ENCODE measurements around the gene SLC6A11.

The SLC6A11 gene

DNA sequence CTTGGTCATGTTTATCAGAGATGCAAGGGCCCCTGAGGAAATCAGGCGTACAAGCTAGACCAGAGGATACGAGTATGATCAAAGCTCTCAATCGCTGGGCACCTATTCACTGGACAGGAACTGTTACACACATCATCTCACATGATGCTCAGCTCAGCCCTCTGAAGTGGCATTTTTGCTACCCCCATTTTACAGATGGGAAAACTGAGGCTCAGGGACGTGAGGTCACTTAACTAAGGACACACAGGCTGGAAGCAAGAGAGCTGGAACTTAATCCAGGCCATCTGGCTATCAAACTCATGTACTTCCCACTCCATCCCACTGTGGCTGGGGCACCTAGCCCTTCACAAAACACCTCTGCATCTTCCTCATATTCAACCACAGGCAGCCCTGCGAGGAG is 103.6 kb downstream of the SLC6A11 start:
- H3K4me3 ChIP-seq (ENCODE audit: control insufficient read depth, low read depth, low read length): no peak overlapping the region
- TF ChIP-seq, protein P1, sequence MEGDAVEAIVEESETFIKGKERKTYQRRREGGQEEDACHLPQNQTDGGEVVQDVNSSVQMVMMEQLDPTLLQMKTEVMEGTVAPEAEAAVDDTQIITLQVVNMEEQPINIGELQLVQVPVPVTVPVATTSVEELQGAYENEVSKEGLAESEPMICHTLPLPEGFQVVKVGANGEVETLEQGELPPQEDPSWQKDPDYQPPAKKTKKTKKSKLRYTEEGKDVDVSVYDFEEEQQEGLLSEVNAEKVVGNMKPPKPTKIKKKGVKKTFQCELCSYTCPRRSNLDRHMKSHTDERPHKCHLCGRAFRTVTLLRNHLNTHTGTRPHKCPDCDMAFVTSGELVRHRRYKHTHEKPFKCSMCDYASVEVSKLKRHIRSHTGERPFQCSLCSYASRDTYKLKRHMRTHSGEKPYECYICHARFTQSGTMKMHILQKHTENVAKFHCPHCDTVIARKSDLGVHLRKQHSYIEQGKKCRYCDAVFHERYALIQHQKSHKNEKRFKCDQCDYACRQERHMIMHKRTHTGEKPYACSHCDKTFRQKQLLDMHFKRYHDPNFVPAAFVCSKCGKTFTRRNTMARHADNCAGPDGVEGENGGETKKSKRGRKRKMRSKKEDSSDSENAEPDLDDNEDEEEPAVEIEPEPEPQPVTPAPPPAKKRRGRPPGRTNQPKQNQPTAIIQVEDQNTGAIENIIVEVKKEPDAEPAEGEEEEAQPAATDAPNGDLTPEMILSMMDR (IDR thresholded peaks at IDR 0.05; ENCODE audit: control insufficient read depth, insufficient read depth, low read depth, low read length, missing control alignments): no peak
- DNase-seq (ENCODE audit: low read depth): no peak

DNA sequence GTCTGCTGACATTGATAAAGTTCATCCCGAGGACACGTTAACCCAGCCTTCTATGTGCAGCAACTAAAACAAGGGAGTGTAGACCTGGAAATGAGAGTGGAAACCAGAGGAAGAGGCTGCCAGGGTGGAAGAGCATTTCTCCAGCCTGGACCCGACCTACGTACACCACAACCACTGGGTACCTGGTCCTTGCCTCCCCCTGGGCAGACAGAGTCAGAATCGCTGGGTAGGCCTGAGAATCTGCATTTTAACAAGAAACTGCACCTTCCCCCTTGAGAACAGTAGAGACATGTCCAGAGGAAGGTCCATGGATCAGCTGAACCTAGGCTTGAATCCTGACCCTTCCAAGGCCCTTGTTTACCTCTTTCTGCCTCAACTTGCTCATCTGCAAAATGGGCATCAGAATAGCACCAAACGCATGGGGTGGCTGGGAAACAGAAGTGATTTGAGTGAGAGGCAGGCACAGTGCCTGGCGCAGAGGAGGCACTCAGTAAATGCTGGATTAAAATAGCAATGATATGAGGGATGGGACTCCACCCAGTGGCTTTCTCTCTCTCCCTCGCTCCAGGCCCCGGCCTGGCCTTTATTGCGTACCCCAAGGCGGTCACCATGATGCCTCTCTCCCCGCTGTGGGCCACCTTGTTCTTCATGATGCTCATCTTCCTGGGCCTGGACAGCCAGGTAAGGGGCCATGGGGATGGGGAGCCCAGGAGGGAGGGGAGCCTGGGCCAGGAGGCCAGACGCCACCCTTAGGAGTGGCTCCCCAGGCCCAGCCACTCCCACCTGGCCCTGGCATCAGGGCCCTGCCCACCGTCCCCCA is 109.6 kb downstream of the SLC6A11 start:
- no peak for DNase-seq (ENCODE audit: low read depth)

DNA sequence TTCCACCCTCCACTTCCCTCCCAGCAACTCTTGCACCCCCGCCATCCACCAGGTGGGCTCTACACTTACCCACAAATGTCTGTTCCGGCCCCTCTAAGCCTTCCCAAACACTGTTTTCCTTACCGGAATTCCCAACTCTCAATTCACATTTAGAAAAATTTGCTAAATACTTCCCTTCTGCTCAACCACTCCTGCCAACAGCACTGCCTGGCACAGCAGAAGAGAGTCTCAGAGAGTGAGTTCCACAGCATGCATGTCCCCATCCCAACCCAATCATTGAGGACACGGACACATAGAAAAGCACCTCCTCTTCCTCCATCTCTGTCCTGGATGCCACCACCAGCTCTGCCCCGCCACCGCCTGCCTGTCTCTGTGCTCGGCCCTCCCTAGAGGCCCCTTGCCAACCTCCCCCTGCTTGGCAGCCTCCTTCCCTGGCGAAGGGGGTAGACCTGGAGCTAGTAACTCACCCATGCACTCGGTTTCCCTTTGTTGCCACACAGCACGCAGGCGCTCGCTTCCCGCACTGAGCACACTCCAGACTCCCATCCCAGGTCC is 110.3 kb downstream of the SLC6A11 start:
- no peak for DNase-seq (ENCODE audit: low read depth)
- H3K4me3 ChIP-seq (ENCODE audit: control insufficient read depth, low read depth, low read length): no peak overlapping the region
- TF ChIP-seq, protein P1 (IDR thresholded peaks at IDR 0.05; ENCODE audit: control insufficient read depth, insufficient read depth, low read depth, low read length, missing control alignments): no peak

More for the DNA sequence above, 109.6 kb downstream of the SLC6A11 start:
- TF ChIP-seq, protein P1 (IDR thresholded peaks at IDR 0.05; ENCODE audit: control insufficient read depth, insufficient read depth, low read depth, low read length, missing control alignments): no peak
- no peak overlapping the region for H3K4me3 ChIP-seq (ENCODE audit: control insufficient read depth, low read depth, low read length)

DNA sequence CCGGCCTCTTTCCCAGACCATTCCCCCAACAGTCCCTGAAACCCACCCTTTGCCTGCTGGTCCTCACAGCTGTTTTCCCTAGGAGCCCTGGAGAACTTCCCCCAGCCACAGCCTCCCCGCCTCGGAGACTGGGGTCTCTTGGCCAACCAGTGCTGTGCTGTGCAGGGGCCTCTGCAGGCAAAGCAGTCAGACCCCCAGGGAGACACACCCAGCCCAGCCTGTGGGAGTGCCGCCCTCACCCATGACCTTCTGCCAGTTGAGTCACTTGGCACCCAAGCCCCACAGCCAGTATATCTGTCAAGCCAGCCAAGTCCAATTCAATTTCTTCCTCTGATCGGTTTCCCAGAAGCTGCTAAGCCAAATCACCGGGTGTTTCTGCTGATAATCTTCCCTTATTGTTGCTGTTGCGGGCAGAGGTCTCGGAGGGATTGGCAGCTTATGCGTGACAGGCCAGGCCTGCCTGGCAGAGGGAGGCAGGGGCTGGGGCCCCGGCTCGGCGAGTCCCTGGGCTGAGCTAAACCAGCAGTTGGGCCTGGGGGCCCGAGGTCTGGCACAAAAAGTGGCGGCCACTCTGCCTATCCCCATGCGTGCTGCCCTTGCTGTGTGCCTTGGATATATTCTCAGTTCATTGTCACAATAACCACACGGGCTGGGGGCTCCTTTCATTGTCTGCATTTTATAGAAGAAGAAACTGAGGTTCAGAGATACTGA is 110.9 kb downstream of the SLC6A11 start:
- no peak for DNase-seq (ENCODE audit: low read depth)
- TF ChIP-seq, protein P1 (IDR thresholded peaks at IDR 0.05; ENCODE audit: control insufficient read depth, insufficient read depth, low read depth, low read length, missing control alignments): no peak
- no peak overlapping the region for H3K4me3 ChIP-seq (ENCODE audit: control insufficient read depth, low read depth, low read length)

DNA sequence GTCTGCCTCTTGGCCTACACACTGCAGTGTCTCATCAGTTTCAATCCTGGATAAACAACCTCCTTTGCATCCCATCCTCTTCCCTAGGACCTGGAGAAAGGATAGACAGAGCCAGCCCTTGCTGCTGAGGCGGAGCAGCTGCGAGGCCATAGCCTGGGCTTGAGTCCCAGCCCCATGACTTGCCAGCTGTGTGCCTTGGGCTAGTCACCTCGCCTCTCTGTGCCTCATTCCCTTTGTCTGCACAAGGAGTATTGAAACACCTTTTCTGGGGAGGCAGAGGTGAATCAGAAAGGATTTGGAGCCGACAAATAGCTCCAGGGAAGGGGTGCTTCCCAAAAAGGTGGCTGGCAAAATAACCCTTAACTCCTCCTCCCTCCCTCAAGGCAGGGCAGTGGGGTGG is 111.5 kb downstream of the SLC6A11 start:
- no peak for DNase-seq (ENCODE audit: low read depth)
- TF ChIP-seq, protein P1 (IDR thresholded peaks at IDR 0.05; ENCODE audit: control insufficient read depth, insufficient read depth, low read depth, low read length, missing control alignments): no peak
- H3K4me3 ChIP-seq (ENCODE audit: control insufficient read depth, low read depth, low read length): no peak overlapping the region

DNA sequence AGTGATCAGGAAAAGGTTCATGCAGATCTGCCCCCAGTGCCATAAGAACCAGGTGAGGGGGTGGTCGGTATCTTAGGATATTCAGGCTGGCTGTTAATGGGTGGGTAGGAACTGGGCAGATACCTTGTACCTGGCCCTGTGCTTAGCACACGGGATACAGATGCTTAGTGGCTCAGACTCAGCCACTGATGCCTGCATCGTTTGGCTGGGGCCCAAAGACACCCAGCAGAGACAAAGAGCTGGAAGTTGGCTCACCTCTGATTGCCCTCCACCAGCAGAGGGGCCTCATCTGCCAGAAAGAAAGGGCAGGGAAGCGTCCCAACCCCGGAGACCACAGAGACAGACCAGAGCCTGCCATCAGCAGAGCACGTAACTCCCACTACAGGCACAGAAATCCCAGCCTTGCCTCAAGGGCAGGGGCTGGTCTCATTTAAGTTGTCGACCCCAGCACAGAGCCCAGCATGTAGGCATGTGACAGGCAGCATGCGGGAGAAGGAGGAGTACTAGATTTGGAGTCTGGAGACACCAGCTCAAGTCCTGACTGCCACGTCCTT is 112.5 kb downstream of the SLC6A11 start:
- TF ChIP-seq, protein P1 (IDR thresholded peaks at IDR 0.05; ENCODE audit: control insufficient read depth, insufficient read depth, low read depth, low read length, missing control alignments): no peak
- no peak overlapping the region for H3K4me3 ChIP-seq (ENCODE audit: control insufficient read depth, low read depth, low read length)
- DNase-seq (ENCODE audit: low read depth): no peak

All from AG09309 (cell line).